ENCODE measurements around the gene AFMID. TPM values are rescaled to one million over a fixed set of nuclear protein-coding genes. Genes with fewer than 3 reads are reported as not detected.
A peak's percentile ranks its signal among the peaks of the same experiment; 100 is the strongest.
"Not testable (repeated sequence)": the region's sequence is repeated elsewhere in the genome, so short reads cannot be mapped to it uniquely, and the experiment has no call there.

Gene AFMID
- total RNA-seq, 1 donor from 2014 or later = 95.6 TPM

DNA sequence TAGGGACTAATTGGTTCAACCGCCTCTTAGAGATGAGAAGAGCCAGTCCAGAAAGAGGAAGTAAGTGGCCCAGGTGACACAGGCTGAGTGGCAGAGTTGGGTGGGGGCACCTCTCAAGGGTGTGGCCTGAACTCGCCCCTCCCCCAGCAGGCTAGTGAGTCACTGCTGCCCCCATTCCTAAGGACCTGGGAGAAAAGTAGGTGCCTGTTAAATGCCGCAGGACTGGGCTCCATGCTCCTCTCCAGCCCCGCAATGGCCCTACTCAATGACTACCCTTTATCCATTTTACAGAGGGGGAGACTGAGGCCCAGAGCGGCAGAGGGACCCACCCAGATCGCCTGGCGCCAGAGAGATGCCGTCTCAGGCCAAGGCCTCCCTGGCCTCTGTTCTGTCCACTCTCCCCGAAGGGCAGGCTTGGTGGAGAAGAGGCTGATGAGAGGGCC is 52.3 kb downstream of the AFMID start:
- DNase-seq = no peak

DNA sequence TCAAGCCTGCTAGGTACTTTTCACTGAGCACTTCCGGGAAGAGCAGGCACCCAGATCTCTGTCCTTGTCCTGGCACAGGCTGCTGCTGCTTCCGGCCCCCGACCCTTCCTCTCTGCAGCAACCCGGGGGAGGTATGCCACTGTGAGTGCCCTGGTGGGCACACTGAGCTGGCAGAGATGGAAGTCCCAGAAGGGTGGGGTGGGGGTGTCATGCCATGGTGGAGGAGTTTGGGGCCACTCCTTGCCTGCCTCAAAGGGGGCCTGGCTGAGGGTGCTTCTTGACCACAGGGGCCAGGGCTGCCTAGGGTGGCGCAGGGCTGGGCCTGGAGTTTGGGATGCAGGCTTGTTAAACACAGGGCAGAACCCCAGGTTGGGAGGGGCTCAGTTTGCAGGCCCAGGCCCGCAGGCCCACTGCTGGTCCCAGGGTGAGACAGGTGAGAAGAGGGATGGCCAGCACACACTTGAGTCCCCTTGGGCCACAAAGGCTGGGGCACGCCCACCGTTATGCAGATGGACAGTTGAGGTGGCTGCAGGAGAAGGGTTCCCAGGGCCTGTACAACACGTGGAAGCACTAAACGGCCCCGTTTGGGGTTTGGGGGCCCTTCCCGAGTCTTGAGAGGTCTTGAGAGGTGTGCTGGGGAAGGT is 53.0 kb downstream of the AFMID start:
- no peak for DNase-seq

DNA sequence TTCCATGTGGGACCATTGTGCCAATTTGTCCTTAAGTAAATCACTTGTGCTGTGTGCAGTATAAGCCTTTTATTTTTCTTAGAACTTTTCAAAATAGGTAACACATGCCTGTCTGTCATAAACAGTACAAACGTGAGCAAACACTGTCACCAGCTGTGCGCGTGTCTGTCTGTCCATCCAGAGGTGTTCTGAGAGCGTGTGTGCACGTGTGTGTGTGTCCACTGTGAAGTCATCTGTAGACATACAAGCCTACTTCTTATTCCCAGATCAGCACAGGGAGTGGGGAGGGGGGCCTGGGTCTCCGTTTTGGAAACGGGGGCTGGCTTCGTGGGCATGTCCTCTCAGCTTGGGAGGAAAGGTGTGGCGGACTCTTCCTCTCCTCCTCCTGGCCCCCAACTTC is 53.7 kb downstream of the AFMID start:
- no peak for DNase-seq

DNA sequence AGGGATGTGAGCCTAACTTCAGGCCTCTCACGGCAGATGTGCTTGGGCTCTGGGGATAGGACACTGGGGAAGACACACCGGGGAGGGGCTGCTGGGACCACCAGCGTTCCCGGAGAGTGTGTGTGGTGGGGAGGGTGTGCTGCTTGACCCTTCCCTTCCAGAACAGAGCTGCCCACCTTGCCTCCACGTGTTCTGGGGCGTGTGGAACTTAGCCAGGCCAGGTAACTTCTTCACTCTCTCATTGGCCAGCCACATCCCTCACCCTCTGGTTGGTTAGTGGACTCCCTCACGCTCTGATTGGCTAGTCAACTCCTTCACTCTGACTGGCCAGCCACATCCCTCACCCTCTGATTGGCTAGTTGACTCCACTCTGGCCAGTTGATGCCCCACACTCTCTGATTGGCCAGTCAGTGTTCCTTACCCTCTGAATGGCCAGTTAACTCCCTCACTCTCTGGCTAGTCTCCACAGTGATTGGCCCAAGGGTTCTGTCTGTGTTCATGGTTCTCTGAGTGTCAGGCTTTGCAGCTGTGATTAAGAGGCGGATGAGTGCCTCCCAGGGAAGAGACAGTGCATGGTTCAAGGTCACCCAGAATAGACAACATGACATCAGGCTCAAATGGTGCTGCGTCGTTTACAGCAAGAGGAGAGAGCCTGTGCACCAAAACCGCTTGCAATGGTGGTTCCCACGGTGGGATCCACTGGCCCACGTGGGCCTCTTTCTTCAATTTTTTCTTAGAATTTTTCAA is 54.3 kb downstream of the AFMID start:
- peak; percentile 65 for DNase-seq

DNA sequence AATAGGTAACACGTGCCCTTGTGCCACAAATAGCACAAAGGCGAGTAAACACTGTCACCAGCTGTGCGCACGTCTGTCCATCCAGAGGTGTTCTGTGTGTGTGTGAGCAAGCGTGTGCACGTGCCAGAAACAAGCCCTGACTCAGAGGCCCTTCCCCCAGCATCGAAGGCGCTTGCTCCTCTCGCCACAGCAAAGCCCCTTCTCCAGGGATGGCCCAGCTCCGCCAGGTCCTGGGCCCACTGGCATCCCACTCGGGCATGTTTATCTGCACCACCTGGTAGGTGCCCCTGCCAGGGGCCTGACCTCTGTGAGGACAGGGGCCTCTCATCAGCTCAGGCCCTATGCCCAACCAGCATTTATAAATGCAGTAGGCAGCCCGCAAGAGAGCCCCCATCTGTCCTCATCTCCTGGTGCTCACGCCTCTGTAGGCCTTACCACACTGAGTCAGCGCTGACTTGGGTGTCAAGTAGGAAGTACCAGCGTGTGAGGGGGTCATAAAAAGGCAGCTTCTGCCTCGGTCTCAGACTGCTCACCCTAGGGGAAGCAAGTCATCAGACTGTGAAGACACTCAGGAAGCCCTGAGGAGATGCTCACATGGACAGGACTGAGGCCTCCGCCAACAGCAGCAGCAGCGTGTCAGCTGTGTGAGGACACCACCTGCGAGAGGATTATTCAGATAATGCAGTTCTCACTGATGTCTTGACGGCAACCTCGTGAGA is 55.0 kb downstream of the AFMID start:
- DNase-seq = no peak

DNA sequence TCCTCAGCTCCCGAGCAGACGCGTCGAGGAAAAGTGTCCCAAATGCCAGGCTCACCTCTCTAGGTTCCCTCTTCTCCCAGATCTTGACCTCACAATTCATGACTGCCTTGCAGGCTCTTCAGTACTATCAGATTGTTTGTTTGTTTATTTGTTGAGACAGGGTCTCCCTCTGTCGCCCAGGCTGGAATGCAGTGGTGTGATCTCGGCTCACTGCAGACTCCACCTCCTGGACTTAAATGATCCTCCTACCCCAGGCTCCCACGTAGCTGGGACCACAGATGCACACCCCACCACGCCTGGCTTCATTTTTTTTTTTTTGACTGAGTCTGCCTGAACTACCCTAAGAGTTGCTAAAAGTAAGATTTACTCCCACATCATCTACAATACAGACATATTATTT is 60.1 kb downstream of the AFMID start:
- no peak for DNase-seq

DNA sequence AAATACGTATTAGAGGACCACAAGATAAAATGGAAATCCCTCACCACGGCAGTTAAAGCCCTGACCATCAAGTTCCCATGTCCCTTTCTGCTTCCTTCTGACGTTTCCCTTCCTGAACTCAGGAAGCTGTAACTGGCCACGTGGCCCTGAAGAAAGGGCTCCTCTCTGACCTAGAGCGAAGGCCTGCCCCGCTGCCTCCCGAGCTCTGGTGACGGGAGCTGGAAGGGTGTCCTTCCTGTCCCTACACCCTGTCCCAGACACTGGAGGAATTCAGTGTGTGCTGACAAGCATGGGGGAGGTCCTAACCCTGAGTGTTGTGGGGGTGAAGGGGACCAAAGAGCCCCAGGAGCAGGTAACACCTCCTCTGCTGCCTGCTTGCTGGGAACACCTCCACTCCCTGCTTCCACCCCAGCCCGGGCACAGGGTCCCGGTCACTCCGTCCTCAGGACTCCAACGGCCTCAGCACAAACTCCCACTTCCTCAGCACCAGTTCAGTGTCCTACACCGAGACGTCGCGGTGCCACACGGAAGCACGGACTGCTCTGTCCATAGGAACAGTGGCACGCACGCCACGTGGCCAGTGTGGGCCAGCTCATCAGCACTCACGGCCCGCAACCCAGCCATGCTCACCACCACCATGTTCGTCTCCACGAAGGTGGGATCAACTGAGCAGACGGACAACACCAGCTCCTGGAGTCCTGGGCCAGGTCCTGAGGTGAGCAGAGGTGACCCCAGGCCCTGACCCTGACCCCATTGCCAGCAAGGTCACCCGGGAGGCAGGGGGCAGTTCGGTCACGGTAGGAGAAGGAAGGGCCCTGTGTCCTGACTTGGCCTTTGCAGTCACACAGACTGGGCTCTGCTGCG is 61.1 kb downstream of the AFMID start:
- peak; percentile 67 for DNase-seq

DNA sequence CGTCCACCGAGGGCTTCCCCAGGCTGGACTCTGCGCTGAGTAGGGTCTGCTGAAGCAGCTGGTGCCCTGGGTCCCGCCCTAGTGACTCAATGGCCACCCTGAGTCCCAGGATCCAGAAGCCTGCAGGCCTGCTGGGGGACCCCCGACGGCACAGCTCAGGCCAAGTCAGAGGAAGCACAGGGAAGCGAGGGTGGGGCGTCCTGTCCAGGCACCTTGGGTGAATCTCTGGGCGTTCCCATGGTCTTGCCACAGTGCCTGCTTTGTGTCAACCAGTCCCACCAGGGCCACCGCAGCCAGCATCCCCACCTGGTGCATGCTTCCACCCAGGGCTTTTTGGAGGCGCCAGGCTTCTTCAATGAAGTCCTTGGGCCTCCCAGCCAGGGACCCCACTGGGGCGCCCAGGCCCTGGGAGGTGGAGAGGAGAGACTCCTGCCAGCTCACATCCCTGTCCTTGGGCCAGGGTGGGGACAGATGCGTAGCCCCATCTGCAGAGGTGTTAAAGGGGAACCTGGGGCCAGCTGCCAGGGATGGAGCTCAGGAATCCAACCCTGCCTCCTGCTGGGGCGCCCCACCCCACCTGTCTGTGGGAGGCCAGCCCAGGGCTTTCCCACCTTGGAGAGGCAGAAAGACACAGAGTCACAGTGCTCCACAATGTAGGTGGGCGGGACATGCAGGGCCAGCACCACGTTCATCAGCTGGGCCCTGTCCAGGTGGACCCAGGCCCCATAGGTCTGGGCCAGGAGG is 62.1 kb downstream of the AFMID start:
- no peak for DNase-seq

DNA sequence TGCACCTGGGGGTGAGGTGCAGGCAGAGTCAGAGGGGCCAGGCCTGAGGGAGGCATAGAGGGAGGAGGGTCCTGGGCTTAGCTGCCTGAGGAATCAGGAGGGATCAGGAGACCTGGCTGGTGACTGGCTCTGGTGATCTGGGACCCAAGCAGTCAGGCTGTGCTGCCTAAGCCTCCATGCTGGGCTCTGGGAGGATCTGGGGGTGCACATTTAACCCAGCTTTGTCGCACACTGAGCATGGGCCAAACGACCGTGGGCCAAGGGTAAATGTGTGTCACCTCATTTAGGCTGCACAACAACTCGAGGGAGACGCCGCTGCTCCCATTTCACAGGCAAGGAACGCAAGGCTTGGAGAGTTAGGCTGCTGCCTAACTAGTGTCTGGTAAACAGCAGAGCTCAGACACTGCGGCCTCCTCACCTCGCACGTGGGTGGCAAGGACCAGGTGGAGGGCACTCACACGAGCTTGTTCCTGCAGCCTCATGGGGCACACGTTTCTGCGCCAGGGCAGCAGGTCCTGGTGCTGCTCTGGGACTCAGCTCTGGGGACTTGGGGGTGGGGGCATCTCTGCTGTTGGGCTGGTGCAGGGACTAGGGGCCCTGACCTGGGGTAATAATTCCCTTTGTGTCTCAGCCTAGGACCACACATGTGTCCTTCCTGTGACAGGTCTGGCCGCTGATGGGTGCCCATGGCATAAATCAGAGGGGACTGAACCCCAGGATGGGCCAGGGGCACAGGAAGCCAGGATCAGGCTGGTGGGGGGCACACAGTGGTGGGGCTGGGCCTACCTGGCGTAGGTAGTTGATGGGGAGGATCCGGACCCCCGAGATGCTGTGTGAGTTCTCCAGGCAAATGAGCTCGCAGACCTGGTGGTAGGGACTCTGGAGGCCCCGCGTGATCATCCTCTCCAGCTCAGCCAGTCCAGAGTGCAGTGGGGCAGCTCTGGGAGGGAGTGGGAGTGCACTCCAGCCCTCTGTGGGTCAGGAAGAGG is 63.0 kb downstream of the AFMID start:
- no peak for DNase-seq

DNA sequence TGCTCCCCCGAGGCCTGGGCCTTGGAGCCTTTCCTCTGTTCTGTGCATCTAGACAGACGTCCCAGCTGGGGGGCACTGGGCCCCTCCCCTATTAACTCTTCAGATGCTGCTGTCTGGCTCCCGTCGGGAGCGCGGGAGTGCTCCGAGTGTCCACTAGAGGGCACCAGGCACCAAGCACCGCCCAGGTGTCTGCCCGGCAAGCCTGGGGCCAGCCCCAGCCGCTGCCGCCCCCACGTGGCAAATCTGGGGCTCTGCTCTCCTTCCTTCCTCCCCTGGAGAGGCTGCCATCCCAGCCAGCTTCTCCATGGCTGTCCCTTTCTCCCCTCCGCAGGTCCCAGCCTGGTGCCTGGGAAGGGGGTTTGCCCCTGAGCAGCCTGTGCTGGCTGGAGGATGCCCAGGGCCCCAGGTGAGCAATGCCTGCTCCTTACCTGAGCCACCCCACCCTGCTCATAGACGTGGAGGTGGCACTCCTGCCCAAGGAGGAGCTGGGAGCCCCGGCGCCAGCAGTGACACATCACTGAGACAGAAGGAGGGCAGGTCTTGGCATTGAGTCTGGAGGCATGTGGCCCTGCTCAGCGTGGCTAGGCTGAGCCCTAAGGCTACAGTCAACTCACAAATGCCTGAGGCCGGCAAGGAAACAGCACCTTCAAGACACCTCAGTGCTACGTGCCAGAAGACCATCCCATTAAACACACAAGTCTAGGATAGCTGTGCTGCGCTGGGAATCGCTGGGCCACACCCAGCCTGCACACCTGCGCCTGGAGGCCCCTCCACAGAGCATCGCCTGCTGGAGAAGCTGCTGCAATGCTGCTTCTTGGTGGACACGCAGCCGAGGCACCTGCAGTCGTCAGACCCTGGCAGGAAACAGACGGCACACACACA is 64.0 kb downstream of the AFMID start:
- DNase-seq = peak; percentile 92

DNA sequence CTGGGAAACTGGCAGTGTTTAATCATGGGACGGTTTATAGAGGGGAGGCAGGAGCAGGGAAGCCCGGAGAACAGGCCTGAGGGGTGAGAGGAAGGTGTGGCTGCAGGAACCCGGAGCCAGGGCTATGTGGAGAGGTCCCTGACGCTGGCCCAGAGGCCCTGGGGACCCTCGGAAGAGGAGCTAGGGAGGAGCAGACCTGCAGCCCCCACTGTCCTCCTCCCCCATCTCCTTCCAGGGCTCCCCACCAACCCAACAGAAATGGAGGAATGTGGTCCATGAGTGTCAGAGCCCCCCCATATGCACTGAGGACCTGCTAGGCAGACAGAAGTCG is 64.6 kb downstream of the AFMID start:
- no peak for DNase-seq

DNA sequence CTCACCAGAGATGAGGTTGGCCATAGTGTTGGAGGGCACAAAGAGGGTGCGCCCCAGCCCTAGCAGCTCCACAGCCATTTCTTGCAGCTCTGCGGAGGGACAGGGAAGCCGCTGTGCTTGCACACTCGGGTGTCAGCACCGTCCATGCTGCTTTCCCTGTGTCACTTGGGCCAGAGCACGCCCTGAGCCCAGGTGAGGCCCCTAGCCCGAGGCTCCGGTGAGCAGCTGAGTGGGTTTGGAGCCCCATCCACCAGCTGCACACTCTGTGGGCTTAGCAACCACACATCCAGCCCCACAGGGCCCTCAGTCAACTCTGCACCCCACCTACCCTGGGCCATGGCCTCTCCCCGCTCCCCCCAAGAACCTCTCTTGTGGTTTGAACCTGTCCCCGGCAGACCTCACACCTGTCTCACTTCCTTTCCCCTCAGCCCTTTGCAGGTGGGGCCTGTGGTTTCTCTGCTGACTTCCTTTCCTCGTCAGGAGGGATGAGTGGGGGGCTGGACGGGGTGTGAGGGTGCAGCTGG is 65.0 kb downstream of the AFMID start:
- DNase-seq = no peak

DNA sequence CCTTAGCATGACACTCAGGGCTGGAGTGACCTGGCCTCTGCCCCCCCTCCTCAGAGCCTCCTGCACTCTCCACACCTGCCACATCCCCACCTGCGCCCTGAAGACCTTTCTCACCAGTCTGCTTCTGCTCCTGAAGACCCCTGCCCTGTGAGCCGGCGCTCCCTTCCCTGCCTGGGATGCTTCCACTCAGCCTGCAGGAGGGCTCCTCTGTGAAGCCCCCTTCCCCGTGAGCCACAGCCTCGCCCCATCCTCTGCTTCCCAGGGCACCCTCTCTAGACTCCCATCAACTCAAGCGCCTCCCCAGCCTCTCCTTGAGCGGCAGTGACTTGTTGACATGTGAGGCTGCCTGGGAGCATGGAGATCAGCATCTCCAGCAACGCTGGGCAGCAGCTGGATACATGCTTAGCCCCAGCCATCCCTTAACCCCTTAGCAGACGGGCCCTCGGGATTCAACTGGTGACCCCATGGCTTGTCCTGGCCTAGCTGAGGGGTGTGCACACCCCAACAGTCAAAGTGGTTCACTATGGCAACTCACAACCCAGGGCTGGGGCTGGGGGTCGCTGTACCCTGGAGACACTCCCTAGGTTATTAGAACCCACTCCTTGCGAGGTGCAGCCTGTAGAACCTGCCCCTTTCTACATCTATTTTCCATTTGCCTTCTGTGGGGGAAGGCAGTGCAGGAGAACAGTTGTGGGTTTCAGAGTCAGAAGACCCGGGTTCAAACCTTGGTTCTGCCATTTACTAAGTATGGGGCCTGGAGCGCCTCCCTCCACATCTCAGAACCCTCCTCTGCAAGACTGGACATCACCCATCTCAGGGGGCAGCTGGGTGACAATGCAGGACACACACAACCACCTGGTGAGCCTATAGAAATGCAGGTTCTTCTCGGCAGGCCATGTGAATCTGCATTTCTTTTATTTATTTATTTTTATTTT is 65.8 kb downstream of the AFMID start:
- no peak for DNase-seq

DNA sequence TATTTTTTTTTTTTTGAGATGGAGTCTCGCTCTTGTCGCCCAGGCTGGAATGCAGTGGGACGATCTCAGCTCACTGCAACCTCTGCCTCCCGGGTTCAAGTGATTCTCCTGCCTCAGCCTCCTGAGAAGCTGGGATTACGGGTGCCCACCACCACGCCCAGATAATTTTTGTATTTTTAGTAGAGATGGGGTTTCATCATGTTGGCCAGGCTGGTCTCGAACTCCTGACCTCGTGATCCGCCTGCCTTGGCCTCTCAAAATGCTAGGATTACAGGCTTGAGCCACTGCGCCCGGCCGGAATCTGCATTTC is 66.4 kb downstream of the AFMID start:
- not testable (repeated sequence) for DNase-seq

DNA sequence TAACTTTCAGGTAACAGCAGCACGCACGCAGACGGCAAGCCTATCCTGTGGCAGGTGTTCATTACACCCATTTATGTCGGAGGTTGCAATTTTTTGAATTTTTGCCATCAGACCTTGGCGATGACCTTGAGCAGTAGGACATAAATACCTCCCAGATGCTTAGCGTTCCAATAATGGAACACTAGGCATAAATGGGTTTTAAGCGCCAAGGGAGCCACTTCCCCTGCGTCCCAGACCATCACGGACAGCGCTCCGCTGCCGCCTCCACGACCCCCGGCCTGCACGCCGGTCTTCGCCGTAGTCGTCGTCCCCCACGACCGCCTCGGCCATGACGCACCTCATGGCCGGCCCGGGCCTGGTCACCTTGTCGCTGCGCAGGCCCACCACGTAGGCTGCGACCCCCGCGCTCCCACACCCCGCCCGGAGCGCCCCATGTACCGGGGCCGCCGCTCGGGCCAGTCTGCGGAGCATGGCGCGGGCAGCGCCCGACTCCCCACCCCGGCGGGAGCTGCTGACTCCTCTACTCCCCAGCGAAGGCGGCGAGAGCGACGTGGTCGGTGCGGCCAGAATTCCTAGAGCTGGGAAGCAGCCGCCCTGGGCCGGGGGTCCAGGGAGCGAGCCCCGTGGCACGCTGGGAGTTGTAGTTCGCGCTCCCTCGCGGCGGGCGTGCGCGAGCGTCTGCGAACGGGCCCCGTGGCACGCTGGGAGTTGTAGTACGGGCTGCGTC is 66.9 kb downstream of the AFMID start:
- peak; percentile 91 for DNase-seq

DNA sequence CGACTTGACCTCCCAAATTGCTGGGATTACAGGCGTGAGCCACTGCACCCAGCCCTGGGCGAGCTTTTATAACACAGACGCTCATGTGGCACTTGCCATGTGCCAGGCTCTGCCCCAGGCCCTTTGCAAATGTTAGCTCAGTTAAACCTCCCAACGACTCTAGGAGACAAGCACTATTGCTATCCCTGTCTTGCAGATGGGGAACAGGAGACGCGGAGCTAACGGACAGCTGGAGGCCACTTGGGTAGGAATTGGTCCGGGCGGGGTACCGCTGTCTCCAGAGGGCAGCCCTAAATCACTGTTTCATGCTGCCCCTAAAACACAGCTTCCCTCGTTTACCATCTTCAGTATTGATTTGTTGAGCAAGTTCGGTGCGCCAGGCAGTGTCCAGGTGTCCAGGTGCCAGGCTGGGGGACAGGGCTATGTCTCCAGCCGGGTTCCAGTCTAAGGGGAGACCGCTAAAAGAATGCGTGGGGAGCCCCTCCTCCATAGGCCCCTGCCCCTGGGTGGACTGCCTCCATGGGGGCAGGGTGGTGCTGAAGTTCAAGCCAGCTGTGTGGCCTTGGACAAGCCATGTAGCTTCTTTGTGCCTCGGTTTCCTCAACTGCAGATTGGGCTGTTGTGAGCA is 68.0 kb downstream of the AFMID start:
- DNase-seq = no peak

DNA sequence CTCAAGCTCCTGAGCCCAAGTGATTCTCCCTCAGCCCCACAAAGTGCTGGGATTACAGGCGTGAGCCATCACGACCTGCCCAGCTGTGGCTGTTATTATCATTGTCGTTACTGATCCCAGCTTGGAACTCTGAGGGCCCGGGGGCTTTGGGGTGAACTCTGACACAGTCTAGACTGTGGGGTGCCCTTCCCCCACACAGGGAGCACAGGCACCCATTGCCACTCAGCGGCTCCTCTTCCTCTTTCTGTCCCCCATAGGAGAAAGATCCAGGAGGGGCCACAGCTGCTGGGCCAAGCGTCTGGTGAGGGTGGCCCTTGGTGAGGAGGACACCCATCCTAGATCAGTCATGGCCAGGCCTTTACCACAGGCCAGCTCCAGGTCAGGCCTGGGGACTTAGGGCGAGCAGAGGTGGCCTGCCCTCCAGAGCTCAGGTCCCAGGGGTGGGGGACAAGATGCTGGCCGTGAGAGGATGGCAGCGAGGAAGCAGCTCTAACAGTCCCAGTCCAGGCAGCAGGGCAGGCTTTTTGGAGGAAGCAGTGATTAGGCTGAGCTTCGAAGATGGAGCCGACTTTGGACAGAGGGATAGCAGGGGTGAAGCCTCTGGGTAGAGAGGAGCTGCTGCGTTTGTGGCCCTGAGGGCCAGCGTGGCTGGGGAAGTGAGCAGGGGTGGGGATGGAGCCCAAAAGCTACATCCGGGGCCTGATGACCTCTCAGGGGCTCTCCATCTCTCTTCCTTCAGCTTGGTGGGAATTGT is 69.0 kb downstream of the AFMID start:
- DNase-seq = no peak
